WTC11 (cell line): ENCODE results near the gene LENEP. TPM values are rescaled to one million over a fixed set of nuclear protein-coding genes. Genes with fewer than 3 reads are reported as not detected.

ENCODE experiments used
- ATAC-seq: fragments of 200-7000 bp; cut with Tn5 transposase; 2 replicates; pipeline ENCODE4 v1.10.0; 2021; ENCODE audit warnings: mild to moderate bottlenecking, moderate library complexity
- CTCF ChIA-PET: fragments of 300-600 bp; sonication (Branson Sonifier 250); formaldehyde crosslinking; loops from one replicate; lab custom pipeline; 2021; ENCODE audit warnings: antibody characterized with exemption; lab: Charles Lee
- POLR2A ChIA-PET: fragments of 350-600 bp; sonication (Branson Sonifier 250); formaldehyde crosslinking; loops from one replicate; lab custom pipeline; 2021; ENCODE audit warnings: antibody characterized with exemption; lab: Charles Lee
- DNase-seq: peaks from one replicate; pipeline ENCODE4 v3.0.0; 2021; ENCODE audit warnings: low spot score
- H3K27ac Mint-ChIP-seq: 2 replicates; pipeline ENCODE4 v1.8.0; 2021; ENCODE audit warnings: mixed read lengths
- H3K27me3 Mint-ChIP-seq: 2 replicates; pipeline ENCODE4 v1.8.0; 2021; ENCODE audit warnings: low read depth, mild to moderate bottlenecking, moderate library complexity, mixed read lengths
- H3K36me3 Mint-ChIP-seq: 2 replicates; pipeline ENCODE4 v1.8.0; 2021; ENCODE audit warnings: mixed read lengths
- H3K4me1 Mint-ChIP-seq: 2 replicates; pipeline ENCODE4 v1.8.0; 2022; ENCODE audit warnings: mixed read lengths
- H3K4me3 Mint-ChIP-seq: 2 replicates; pipeline ENCODE4 v1.8.0; 2021; ENCODE audit warnings: mild to moderate bottlenecking, moderate library complexity, mixed read lengths
- H3K9me3 Mint-ChIP-seq: 2 replicates; pipeline ENCODE4 v1.8.0; 2021; ENCODE audit warnings: mixed read lengths
- CREM ChIP-seq: sonication (generic); formaldehyde crosslinking; IDR thresholded peaks from 2 replicates; pipeline ENCODE4 v1.8.1; 2022; ENCODE audit warnings: mild to moderate bottlenecking, missing genetic modification reagents, moderate library complexity
- FOXK1 ChIP-seq: sonication (generic); formaldehyde crosslinking; IDR thresholded peaks from 2 replicates; pipeline ENCODE4 v1.8.0; 2022; ENCODE audit warnings: mild to moderate bottlenecking, moderate library complexity, missing genetic modification reagents
- JAZF1 ChIP-seq: fragments of 250-450 bp; sonication (Bioruptor Pico); IDR thresholded peaks from 2 replicates; pipeline ENCODE4 v1.9.0; 2021; ENCODE audit warnings: moderate library complexity, mild to moderate bottlenecking, inconsistent platforms
- NR3C1 ChIP-seq: sonication (generic); formaldehyde crosslinking; conservative IDR thresholded peaks from 2 replicates; pipeline ENCODE4 v1.8.1; 2023; ENCODE audit warnings: low read depth, mild to moderate bottlenecking, missing genetic modification reagents
- OVOL2 ChIP-seq: fragments of 250-450 bp; sonication (Bioruptor Pico); IDR thresholded peaks from 2 replicates; pipeline ENCODE4 v1.9.0; 2021; ENCODE audit warnings: mild to moderate bottlenecking, borderline replicate concordance
- RORB ChIP-seq: fragments of 250-450 bp; sonication (Bioruptor Pico); IDR thresholded peaks from 2 replicates; pipeline ENCODE4 v1.9.0; 2021; ENCODE audit warnings: mild to moderate bottlenecking
- SOX15 ChIP-seq: fragments of 250-450 bp; sonication (Bioruptor Pico); IDR thresholded peaks from 2 replicates; pipeline ENCODE4 v1.9.0; 2021; ENCODE audit warnings: mild to moderate bottlenecking
- TP53 ChIP-seq: sonication (generic); formaldehyde crosslinking; IDR thresholded peaks from 2 replicates; pipeline ENCODE4 v1.8.1; 2023; ENCODE audit warnings: mild to moderate bottlenecking, missing genetic modification reagents
- ZBTB21 ChIP-seq: sonication (generic); formaldehyde crosslinking; IDR thresholded peaks from 2 replicates; pipeline ENCODE4 v1.8.1; 2023; ENCODE audit warnings: mild to moderate bottlenecking, missing genetic modification reagents, borderline replicate concordance
- ZNF121 ChIP-seq: sonication (generic); formaldehyde crosslinking; IDR thresholded peaks from 2 replicates; pipeline ENCODE4 v1.8.0; 2023; ENCODE audit warnings: missing genetic modification reagents
- ZNF138 ChIP-seq: sonication (generic); formaldehyde crosslinking; conservative IDR thresholded peaks from 2 replicates; pipeline ENCODE4 v1.8.1; 2022; ENCODE audit warnings: mild to moderate bottlenecking, moderate library complexity, missing genetic modification reagents
- ZNF317 ChIP-seq: sonication (generic); formaldehyde crosslinking; IDR thresholded peaks from 2 replicates; pipeline ENCODE4 v1.8.1; 2023; ENCODE audit warnings: low read depth, mild to moderate bottlenecking, moderate library complexity, missing genetic modification reagents, borderline replicate concordance
- total RNA-seq: library from RNA; stranded (reverse); gene quantifications from 3 replicates; pipeline ENCODE4 v1.2.3, GENCODE V29; 2021
- TF ChIP-seq, protein P1 (sequence below): sonication (generic); formaldehyde crosslinking; IDR thresholded peaks from 2 replicates; pipeline ENCODE4 v1.8.0; 2022; ENCODE audit warnings: mild to moderate bottlenecking, missing genetic modification reagents
- TF ChIP-seq, protein P2 (sequence below): sonication (generic); formaldehyde crosslinking; conservative IDR thresholded peaks from 2 replicates; pipeline ENCODE4 v1.8.1; 2023; ENCODE audit warnings: mild to moderate bottlenecking, low read depth, missing genetic modification reagents, moderate library complexity
- TF ChIP-seq, protein P3 (sequence below): sonication (generic); formaldehyde crosslinking; IDR thresholded peaks from 2 replicates; pipeline ENCODE4 v1.8.1; 2022; ENCODE audit warnings: low read depth, missing genetic modification reagents, borderline replicate concordance
- TF ChIP-seq, protein P4 (sequence below): fragments of 250-450 bp; sonication (Bioruptor Pico); IDR thresholded peaks from 2 replicates; pipeline ENCODE4 v1.8.0; 2021; ENCODE audit warnings: mild to moderate bottlenecking
- TF ChIP-seq, protein P5 (sequence below): fragments of 250-450 bp; sonication (Bioruptor Pico); IDR thresholded peaks from 2 replicates; pipeline ENCODE4 v1.9.0; 2021; ENCODE audit warnings: moderate library complexity, mild to moderate bottlenecking, inconsistent platforms, borderline replicate concordance
- TF ChIP-seq, protein P6 (sequence below): sonication (generic); formaldehyde crosslinking; IDR thresholded peaks from 2 replicates; pipeline ENCODE4 v1.8.0; 2022; ENCODE audit warnings: missing genetic modification reagents

The LENEP gene
- total RNA-seq, 1 experiment from 2014 or later: 1.2 TPM

DNA sequence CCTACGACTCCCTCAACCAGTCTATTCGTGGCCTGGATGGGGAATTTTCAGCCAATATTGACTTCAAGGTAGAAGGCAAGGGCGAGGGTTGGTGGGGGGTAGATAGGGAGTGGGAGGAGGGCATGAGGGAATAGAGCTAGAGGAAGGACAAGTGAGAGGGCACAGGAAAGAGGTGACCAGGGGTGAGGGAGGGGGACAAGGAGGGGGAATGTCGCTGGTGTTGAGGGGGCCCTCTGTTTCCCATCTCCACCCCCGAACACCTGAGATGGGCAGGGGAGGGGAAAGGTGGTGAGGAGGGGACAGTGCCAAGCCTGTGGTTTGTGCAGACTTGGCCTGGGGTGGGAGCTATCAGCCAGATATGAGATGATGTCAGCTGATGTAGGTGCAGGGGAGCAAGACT lies 49.4 kb downstream of the LENEP start:
- peaks cover 4% of the 10 kb centered on the region for H3K27me3 Mint-ChIP-seq
- no peaks in the 10 kb centered on the region for H3K36me3 Mint-ChIP-seq
- ChIA-PET CTCF (interaction anchor here (1.0 to 5.6 kb wide), 6 partner anchors 8 to 124 kb away, joined by 3 to 137 read pairs (median 28); partner anchors contain the start of genes ADAM15, EFNA4 and PBXIP1), POLR2A (no interaction called here)
- H3K27ac Mint-ChIP-seq: no peak overlapping the region
- TF ChIP-seq TP53 (no peak), JAZF1 (CRISPR knock-in tag) (no peak), CREM (CRISPR knock-in tag) (no peak), OVOL2 (CRISPR knock-in tag) (no peak), SOX15 (CRISPR knock-in tag) (no peak), FOXK1 (no peak), RORB (no peak), NR3C1 (CRISPR knock-in tag) (no peak), ZBTB21 (CRISPR knock-in tag) (no peak)
- TF ChIP-seq, protein P1, sequence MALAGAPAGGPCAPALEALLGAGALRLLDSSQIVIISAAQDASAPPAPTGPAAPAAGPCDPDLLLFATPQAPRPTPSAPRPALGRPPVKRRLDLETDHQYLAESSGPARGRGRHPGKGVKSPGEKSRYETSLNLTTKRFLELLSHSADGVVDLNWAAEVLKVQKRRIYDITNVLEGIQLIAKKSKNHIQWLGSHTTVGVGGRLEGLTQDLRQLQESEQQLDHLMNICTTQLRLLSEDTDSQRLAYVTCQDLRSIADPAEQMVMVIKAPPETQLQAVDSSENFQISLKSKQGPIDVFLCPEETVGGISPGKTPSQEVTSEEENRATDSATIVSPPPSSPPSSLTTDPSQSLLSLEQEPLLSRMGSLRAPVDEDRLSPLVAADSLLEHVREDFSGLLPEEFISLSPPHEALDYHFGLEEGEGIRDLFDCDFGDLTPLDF (CRISPR knock-in tag): no peak
- TF ChIP-seq, protein P2, sequence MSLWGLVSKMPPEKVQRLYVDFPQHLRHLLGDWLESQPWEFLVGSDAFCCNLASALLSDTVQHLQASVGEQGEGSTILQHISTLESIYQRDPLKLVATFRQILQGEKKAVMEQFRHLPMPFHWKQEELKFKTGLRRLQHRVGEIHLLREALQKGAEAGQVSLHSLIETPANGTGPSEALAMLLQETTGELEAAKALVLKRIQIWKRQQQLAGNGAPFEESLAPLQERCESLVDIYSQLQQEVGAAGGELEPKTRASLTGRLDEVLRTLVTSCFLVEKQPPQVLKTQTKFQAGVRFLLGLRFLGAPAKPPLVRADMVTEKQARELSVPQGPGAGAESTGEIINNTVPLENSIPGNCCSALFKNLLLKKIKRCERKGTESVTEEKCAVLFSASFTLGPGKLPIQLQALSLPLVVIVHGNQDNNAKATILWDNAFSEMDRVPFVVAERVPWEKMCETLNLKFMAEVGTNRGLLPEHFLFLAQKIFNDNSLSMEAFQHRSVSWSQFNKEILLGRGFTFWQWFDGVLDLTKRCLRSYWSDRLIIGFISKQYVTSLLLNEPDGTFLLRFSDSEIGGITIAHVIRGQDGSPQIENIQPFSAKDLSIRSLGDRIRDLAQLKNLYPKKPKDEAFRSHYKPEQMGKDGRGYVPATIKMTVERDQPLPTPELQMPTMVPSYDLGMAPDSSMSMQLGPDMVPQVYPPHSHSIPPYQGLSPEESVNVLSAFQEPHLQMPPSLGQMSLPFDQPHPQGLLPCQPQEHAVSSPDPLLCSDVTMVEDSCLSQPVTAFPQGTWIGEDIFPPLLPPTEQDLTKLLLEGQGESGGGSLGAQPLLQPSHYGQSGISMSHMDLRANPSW (CRISPR knock-in tag): no peak
- no peaks in the 10 kb centered on the region for H3K9me3 Mint-ChIP-seq
- DNase-seq (no peak), ATAC-seq (no peak)
- no peak overlapping the region for H3K4me3 Mint-ChIP-seq
- peaks cover 19% of the 10 kb centered on the region for H3K4me1 Mint-ChIP-seq

DNA sequence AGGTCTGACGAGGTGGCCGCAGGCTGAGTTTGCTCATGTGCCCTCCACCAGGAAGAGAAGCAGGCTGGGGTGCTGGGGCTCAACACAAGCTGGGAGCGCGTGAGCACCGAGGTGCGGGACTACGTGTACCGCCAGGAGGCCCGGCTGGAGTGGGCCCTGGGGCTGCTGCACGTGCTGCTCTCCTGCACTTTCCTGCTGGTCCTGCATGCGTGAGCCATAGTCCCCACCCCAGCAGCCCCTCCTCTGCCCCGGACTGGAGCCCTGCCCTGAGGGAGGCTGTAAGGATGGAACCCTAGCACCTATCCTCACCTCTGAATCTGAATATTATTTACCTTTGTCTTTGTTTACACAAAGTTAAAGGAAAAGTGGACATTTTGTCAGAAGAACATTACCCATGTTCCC lies 49.9 kb downstream of the LENEP start:
- Mint-ChIP-seq H3K36me3 (no peaks in the 10 kb centered on the region), H3K9me3 (no peaks in the 10 kb centered on the region), H3K4me3 (no peak overlapping the region), H3K4me1 (peaks cover 23% of the 10 kb centered on the region), H3K27ac (no peak overlapping the region), H3K27me3 (peaks cover 3% of the 10 kb centered on the region)
- ChIA-PET POLR2A (interaction anchor here (1.4 kb wide), 1 partner anchor 24 kb away, joined by 3 read pairs; no protein-coding TSS in a partner anchor), CTCF (interaction anchor here (0.6 to 5.6 kb wide), 18 partner anchors 8 to 130 kb away, joined by 3 to 137 read pairs (median 14); partner anchors contain the start of genes ADAM15, EFNA3, EFNA4 and KRTCAP2)
- TF ChIP-seq ZNF138 (CRISPR knock-in tag) (no peak), ZNF121 (CRISPR knock-in tag) (no peak)
- TF ChIP-seq, protein P3, sequence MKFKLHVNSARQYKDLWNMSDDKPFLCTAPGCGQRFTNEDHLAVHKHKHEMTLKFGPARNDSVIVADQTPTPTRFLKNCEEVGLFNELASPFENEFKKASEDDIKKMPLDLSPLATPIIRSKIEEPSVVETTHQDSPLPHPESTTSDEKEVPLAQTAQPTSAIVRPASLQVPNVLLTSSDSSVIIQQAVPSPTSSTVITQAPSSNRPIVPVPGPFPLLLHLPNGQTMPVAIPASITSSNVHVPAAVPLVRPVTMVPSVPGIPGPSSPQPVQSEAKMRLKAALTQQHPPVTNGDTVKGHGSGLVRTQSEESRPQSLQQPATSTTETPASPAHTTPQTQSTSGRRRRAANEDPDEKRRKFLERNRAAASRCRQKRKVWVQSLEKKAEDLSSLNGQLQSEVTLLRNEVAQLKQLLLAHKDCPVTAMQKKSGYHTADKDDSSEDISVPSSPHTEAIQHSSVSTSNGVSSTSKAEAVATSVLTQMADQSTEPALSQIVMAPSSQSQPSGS: no peak
- ATAC-seq (no peak), DNase-seq (no peak)

DNA sequence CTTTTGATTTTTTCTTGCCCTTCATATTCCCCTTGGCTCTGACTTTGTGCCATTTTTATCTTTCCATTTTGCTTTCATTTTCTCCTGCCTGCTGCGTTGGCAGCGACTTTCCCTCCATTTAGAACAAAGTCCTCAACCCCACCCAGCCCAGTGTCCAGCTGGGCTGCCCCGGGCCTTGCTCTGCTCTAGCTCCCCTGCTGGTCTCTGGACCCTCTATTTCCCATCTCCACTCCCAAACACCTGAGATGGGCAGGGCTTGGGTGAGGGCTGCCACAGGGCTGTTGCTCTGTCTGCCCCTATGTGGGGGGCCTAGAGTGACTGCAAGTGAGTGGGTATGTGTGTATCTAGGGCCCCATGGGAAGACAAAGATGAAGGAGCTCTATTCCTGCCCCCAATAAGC lies 50.4 kb downstream of the LENEP start:
- H3K4me1 Mint-ChIP-seq: peaks cover 28% of the 10 kb centered on the region
- H3K27ac Mint-ChIP-seq: no peak overlapping the region
- no peaks in the 10 kb centered on the region; the same call in none of the 2 replicates for H3K27me3 Mint-ChIP-seq
- H3K9me3 Mint-ChIP-seq: no peaks in the 10 kb centered on the region
- H3K4me3 Mint-ChIP-seq: no peak overlapping the region
- ChIA-PET CTCF (interaction anchor here (0.6 to 5.6 kb wide), 21 partner anchors 9 to 130 kb away, joined by 3 to 137 read pairs (median 9); partner anchors contain the start of genes EFNA3, EFNA4, KRTCAP2 and PBXIP1), POLR2A (interaction anchor here (0.6 to 1.4 kb wide), 7 partner anchors 13 to 306 kb away, joined by 3 to 5 read pairs (median 3); no protein-coding TSS in a partner anchor)
- DNase-seq: no peak
- H3K36me3 Mint-ChIP-seq: no peaks in the 10 kb centered on the region
- TF ChIP-seq ZNF317 (CRISPR knock-in tag) (no peak), ZNF138 (CRISPR knock-in tag) (no peak)
- TF ChIP-seq, protein P4, sequence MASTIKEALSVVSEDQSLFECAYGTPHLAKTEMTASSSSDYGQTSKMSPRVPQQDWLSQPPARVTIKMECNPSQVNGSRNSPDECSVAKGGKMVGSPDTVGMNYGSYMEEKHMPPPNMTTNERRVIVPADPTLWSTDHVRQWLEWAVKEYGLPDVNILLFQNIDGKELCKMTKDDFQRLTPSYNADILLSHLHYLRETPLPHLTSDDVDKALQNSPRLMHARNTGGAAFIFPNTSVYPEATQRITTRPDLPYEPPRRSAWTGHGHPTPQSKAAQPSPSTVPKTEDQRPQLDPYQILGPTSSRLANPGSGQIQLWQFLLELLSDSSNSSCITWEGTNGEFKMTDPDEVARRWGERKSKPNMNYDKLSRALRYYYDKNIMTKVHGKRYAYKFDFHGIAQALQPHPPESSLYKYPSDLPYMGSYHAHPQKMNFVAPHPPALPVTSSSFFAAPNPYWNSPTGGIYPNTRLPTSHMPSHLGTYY (CRISPR knock-in tag): no peak
- TF ChIP-seq, protein P5, sequence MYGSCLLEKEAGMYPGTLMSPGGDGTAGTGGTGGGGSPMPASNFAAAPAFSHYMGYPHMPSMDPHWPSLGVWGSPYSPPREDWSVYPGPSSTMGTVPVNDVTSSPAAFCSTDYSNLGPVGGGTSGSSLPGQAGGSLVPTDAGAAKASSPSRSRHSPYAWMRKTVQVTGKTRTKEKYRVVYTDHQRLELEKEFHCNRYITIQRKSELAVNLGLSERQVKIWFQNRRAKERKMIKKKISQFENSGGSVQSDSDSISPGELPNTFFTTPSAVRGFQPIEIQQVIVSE (CRISPR knock-in tag): no peak
- TF ChIP-seq, protein P6, sequence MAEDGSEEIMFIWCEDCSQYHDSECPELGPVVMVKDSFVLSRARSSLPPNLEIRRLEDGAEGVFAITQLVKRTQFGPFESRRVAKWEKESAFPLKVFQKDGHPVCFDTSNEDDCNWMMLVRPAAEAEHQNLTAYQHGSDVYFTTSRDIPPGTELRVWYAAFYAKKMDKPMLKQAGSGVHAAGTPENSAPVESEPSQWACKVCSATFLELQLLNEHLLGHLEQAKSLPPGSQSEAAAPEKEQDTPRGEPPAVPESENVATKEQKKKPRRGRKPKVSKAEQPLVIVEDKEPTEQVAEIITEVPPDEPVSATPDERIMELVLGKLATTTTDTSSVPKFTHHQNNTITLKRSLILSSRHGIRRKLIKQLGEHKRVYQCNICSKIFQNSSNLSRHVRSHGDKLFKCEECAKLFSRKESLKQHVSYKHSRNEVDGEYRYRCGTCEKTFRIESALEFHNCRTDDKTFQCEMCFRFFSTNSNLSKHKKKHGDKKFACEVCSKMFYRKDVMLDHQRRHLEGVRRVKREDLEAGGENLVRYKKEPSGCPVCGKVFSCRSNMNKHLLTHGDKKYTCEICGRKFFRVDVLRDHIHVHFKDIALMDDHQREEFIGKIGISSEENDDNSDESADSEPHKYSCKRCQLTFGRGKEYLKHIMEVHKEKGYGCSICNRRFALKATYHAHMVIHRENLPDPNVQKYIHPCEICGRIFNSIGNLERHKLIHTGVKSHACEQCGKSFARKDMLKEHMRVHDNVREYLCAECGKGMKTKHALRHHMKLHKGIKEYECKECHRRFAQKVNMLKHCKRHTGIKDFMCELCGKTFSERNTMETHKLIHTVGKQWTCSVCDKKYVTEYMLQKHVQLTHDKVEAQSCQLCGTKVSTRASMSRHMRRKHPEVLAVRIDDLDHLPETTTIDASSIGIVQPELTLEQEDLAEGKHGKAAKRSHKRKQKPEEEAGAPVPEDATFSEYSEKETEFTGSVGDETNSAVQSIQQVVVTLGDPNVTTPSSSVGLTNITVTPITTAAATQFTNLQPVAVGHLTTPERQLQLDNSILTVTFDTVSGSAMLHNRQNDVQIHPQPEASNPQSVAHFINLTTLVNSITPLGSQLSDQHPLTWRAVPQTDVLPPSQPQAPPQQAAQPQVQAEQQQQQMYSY (CRISPR knock-in tag): no peak
- TF ChIP-seq, all 79 proteins: peak for 0
- no peak for ATAC-seq
